H1 (cell line): Measurements from ENCODE around the gene TFRC. TPM values are rescaled to one million over a fixed set of nuclear protein-coding genes. Genes with fewer than 3 reads are reported as not detected.

ENCODE experiments used
- CTCF ChIA-PET: fragments of 300-600 bp; sonication (Branson Sonifier 250); formaldehyde crosslinking; loops from one replicate; lab custom pipeline; 2021; ENCODE audit not compliant: partially characterized antibody; lab: Charles Lee
- POLR2A ChIA-PET: fragments of 300-600 bp; sonication (Branson Sonifier 250); formaldehyde crosslinking; loops from one replicate; lab custom pipeline; 2021; ENCODE audit warnings: inconsistent platforms; ENCODE audit not compliant: partially characterized antibody; lab: Charles Lee
- DNase-seq, 2 experiments: peaks; one replicate each; pipeline versions ENCODE4 v3.0.0 to v3.0.0-alpha.2; 2010 to 2022; ENCODE audit warnings: low spot score in 2 of 2, low read depth in 1 of 2, mixed read lengths in 1 of 2
- FAIRE-seq: peaks from 2 replicates; lab custom pipeline; 2011; peaks lifted over from hg19 to GRCh38; lab: Jason Lieb, UNC
- H2AFZ ChIP-seq: 2 replicates; pipeline ENCODE4 v1.8.1; 2012; ENCODE audit warnings: low read length, inconsistent platforms
- H2AK5ac ChIP-seq: 2 replicates; pipeline ENCODE4 v1.6.1; 2013; ENCODE audit warnings: low read depth, low read length
- H2BK120ac ChIP-seq: replicated peaks from 2 replicates; pipeline ENCODE3; 2013; ENCODE audit warnings: low read depth, low read length, inconsistent platforms
- H2BK12ac ChIP-seq: 2 replicates; pipeline ENCODE4 v1.6.1; 2013; ENCODE audit warnings: low read depth, low read length
- H2BK15ac ChIP-seq: 2 replicates; pipeline ENCODE4 v1.6.1; 2013; ENCODE audit warnings: low read length
- H2BK20ac ChIP-seq: 2 replicates; pipeline ENCODE4 v1.6.1; 2013; ENCODE audit warnings: low read length
- H2BK5ac ChIP-seq: 2 replicates; pipeline ENCODE4 v1.6.1; 2013; ENCODE audit warnings: low read depth, low read length
- H3K14ac ChIP-seq: 2 replicates; pipeline ENCODE4 v1.6.1; 2013; ENCODE audit warnings: inconsistent platforms; ENCODE audit not compliant: insufficient read length
- H3K18ac ChIP-seq: 2 replicates; pipeline ENCODE4 v1.6.1; 2013; ENCODE audit warnings: low read length; ENCODE audit errors: extremely low read depth
- H3K23ac ChIP-seq: 2 replicates; pipeline ENCODE4 v1.6.1; 2013; ENCODE audit warnings: inconsistent platforms; ENCODE audit not compliant: insufficient read length
- H3K23me2 ChIP-seq: 2 replicates; pipeline ENCODE4 v1.6.1; 2013; ENCODE audit warnings: low read depth, low read length
- H3K27ac ChIP-seq: 2 replicates; pipeline ENCODE4 v1.6.1; 2011; ENCODE audit warnings: low read depth, low read length, inconsistent platforms
- H3K27me3 ChIP-seq, 4 experiments: replicated peaks in 1 of 4; 1 replicate in 1 of 4; 2 replicates in 3 of 4; pipeline versions ENCODE4 v1.6.1 to v1.8.1; 2011 to 2013; ENCODE audit warnings: low read length in 3 of 4, mild to moderate bottlenecking in 3 of 4, inconsistent platforms in 2 of 4, mixed read lengths in 2 of 4, moderate library complexity in 1 of 4; ENCODE audit not compliant: control insufficient read depth in 3 of 4, insufficient read depth in 3 of 4; ENCODE audit errors: extremely low read depth in 1 of 4
- H3K36me3 ChIP-seq, 4 experiments: 2 replicates each; pipeline versions ENCODE4 v1.6.1 to v1.8.1; 2011 to 2013; ENCODE audit warnings: mild to moderate bottlenecking in 4 of 4, low read length in 3 of 4, moderate library complexity in 2 of 4, control low read depth in 1 of 4, inconsistent platforms in 1 of 4; ENCODE audit not compliant: insufficient read depth in 4 of 4, control insufficient read depth in 2 of 4
- H3K4ac ChIP-seq: replicated peaks from 2 replicates; pipeline ENCODE3; 2013; ENCODE audit warnings: low read length, low read depth, mixed read lengths, inconsistent platforms; ENCODE audit not compliant: insufficient read length
- H3K4me1 ChIP-seq, 4 experiments: replicated peaks in 1 of 4; 1 replicate in 1 of 4; 2 replicates in 3 of 4; pipeline versions ENCODE4 v1.6.1 to v1.8.1; 2011 to 2013; ENCODE audit warnings: low read length in 3 of 4, inconsistent platforms in 2 of 4, mixed read lengths in 1 of 4; ENCODE audit not compliant: insufficient read depth in 4 of 4, control insufficient read depth in 3 of 4
- H3K4me2 ChIP-seq, 2 experiments: 2 replicates each; pipeline versions ENCODE4 v1.6.1 to v1.8.1; 2011 to 2013; ENCODE audit warnings: low read depth in 2 of 2, low read length in 2 of 2, control low read depth in 1 of 2, inconsistent platforms in 1 of 2, mild to moderate bottlenecking in 1 of 2; ENCODE audit not compliant: insufficient read depth in 1 of 2
- H3K4me3 ChIP-seq, 4 experiments: fragments of 200-600, 300-600 bp in 1 of 4; sonication (generic), shearing (Covaris generic), sonication (Bioruptor Twin) in 1 of 4; 2 replicates each; pipeline versions ENCODE4 v1.5.1 to v1.8.1; 2011 to 2016; ENCODE audit warnings: low read length in 4 of 4, low read depth in 3 of 4, control low read depth in 2 of 4, inconsistent platforms in 2 of 4, mild to moderate bottlenecking in 2 of 4, mixed read lengths in 1 of 4, moderate library complexity in 1 of 4; ENCODE audit not compliant: insufficient read depth in 2 of 4; ENCODE audit errors: extremely low read depth in 1 of 4
- H3K56ac ChIP-seq: replicated peaks from 2 replicates; pipeline ENCODE3; 2013; ENCODE audit warnings: low read depth, mild to moderate bottlenecking, mixed read lengths, low read length, inconsistent platforms; ENCODE audit not compliant: insufficient read length
- H3K79me1 ChIP-seq: 2 replicates; pipeline ENCODE4 v1.6.1; 2013; ENCODE audit warnings: low read depth, low read length, control low read depth
- H3K79me2 ChIP-seq, 2 experiments: 2 replicates each; pipeline versions ENCODE4 v1.6.1 to v1.8.1; 2012 to 2013; ENCODE audit warnings: low read length in 2 of 2, mild to moderate bottlenecking in 2 of 2, inconsistent platforms in 1 of 2; ENCODE audit not compliant: insufficient read depth in 2 of 2, control insufficient read depth in 1 of 2
- H3K9ac ChIP-seq, 4 experiments: replicated peaks in 1 of 4; 1 replicate in 1 of 4; 2 replicates in 3 of 4; pipeline versions ENCODE4 v1.6.1 to v1.8.1; 2011 to 2013; ENCODE audit warnings: low read depth in 3 of 4, low read length in 3 of 4, control low read depth in 2 of 4, mild to moderate bottlenecking in 2 of 4, moderate library complexity in 2 of 4, inconsistent platforms in 1 of 4; ENCODE audit errors: extremely low read depth in 1 of 4
- H3K9me3 ChIP-seq, 2 experiments: 2 replicates each; pipeline versions ENCODE4 v1.6.1 to v1.8.1; 2012 to 2013; ENCODE audit warnings: mild to moderate bottlenecking in 2 of 2, moderate library complexity in 2 of 2, control low read depth in 1 of 2, inconsistent platforms in 1 of 2, low read depth in 1 of 2, low read length in 1 of 2, mixed read lengths in 1 of 2; ENCODE audit not compliant: insufficient read depth in 2 of 2
- H4K20me1 ChIP-seq, 2 experiments: replicated peaks in 1 of 2; 2 replicates each; pipeline versions ENCODE3 to v1.8.1; 2011 to 2013; ENCODE audit warnings: inconsistent platforms in 2 of 2, low read length in 2 of 2, mild to moderate bottlenecking in 1 of 2; ENCODE audit not compliant: insufficient read depth in 2 of 2, control insufficient read depth in 1 of 2
- H4K5ac ChIP-seq: 2 replicates; pipeline ENCODE4 v1.6.1; 2013; ENCODE audit warnings: low read length, low read depth, mixed read lengths, inconsistent platforms; ENCODE audit not compliant: insufficient read length
- H4K8ac ChIP-seq: 2 replicates; pipeline ENCODE4 v1.8.0; 2013; ENCODE audit warnings: mild to moderate bottlenecking, moderate library complexity, low read length, inconsistent platforms; ENCODE audit not compliant: insufficient read depth; ENCODE audit errors: extremely low read depth
- H4K91ac ChIP-seq: replicated peaks from 2 replicates; pipeline ENCODE3; 2013; ENCODE audit warnings: low read length, mixed read lengths, inconsistent platforms; ENCODE audit not compliant: insufficient read length
- ASH2L ChIP-seq: fragments of 200-600, 300-600 bp; sonication (generic); IDR thresholded peaks from one replicate; pipeline ENCODE4 v1.7.1; 2017; ENCODE audit warnings: low read length
- CHD2 ChIP-seq: IDR thresholded peaks from 2 replicates; pipeline ENCODE4 v1.6.1; 2012; ENCODE audit warnings: low read length, improper control_type of control experiment
- SIN3A ChIP-seq, 2 experiments: IDR thresholded peaks in 1 of 2; conservative IDR thresholded peaks in 1 of 2; 2 replicates each; pipeline ENCODE4 v1.6.1; 2011 to 2012; ENCODE audit warnings: low read length in 2 of 2, improper control_type of control experiment in 1 of 2, low read depth in 1 of 2, mild to moderate bottlenecking in 1 of 2
- TCF12 ChIP-seq: IDR thresholded peaks from 2 replicates; pipeline ENCODE4 v1.6.1; 2011; ENCODE audit warnings: low read depth, mild to moderate bottlenecking, low read length
- WGBS, 2 experiments: shearing (Covaris generic) in 1 of 2; methylation state at CpG; one replicate each; pipeline versions ENCODE4 v1.1.6 to v1.1.7; 2013 to 2015; ENCODE audit warnings: low lambda C conversion rate in 2 of 2, mixed read lengths in 2 of 2, inconsistent platforms in 1 of 2, low coverage in 1 of 2, missing lambda C conversion rate in 1 of 2; ENCODE audit not compliant: insufficient replicate concordance in 2 of 2, insufficient coverage in 1 of 2, insufficient read length in 1 of 2; ENCODE audit errors: extremely low coverage in 1 of 2, missing lambda C conversion rate in 1 of 2; 5-methylcytosine and 5-hydroxymethylcytosine counted together
- polyA plus RNA-seq, 7 experiments: library from polyadenylated mRNA; depleted of rRNA in 3 of 7; stranded (reverse) in 5 of 7; unstranded in 2 of 7; fragments of >200 nt in 5 of 7; fragments of 200-250 nt in 2 of 7; gene quantifications; 1 replicate in 5 of 7; 2 replicates in 1 of 7; 4 replicates in 1 of 7; pipeline versions ENCODE4 v1.2.1 to v1.2.3, GENCODE V29; 2011 to 2013; ENCODE audit warnings: missing spikeins in 2 of 7, mixed read lengths in 2 of 7
- total RNA-seq: library from RNA; stranded (reverse); fragmentation: NEBNext Ultra II Directional; extraction: Animal tissue kit (Norgen Biotek cat#: 25700); gene quantifications from 2 replicates; pipeline ENCODE4 v1.2.1, GENCODE V29; 2021
- TF ChIP-seq, protein P1 (sequence below), 3 experiments: IDR thresholded peaks; 1 replicate in 2 of 3; 2 replicates in 1 of 3; pipeline versions ENCODE4 v1.5.1 to v1.6.1; 2011; ENCODE audit warnings: low read length in 3 of 3, mild to moderate bottlenecking in 3 of 3, inconsistent platforms in 2 of 3, low read depth in 1 of 3, moderate library complexity in 1 of 3; ENCODE audit not compliant: insufficient read depth in 1 of 3; ENCODE audit errors: control extremely low read depth in 1 of 3

Gene TFRC
- total and polyA plus RNA-seq, 2 of the 8 experiments (the other 6 are each of a cell fraction or from before 2014, with no cell fraction given): 67.3 to 161 TPM

DNA sequence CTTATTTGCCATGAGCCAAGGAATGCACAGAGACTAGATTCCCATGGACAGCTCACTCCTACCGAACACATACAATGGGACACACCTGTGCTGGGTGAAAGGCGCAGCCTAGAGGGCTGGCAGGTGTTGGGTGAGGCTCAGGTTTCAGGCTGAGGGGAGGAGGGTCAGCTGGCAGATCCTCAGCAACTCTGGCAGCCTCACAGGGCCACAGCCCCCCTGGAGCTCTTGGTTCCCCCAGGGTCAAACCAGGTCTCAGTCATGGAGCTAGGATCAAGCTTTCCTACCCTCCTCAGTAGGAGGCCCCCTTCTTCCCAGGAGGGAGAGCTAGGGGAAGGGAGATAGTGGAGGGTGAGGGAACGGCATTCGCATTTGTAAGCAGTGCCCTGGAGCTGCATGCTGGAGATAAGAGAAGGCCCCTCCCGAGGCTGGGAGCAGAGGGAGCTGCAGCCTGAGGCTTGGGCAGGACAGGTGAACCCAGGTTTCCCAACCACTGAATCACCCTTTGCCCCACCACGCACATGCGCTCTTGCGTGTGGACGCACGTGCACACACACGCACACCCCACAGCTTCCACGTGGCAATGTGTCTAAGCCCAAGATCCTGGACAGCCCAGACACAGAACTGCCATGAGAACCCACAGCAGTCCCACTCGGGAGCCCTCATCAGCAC, 26.3 kb upstream of the TFRC start:
- ChIA-PET POLR2A (interaction anchor here (0.9 to 1.1 kb wide), 3 partner anchors 11 to 27 kb away, joined by 3 to 5 read pairs (median 4); no protein-coding TSS in a partner anchor), CTCF (interaction anchor here (0.6 to 5.5 kb wide), 11 partner anchors 14 to 90 kb away, joined by 3 to 24 read pairs (median 4); no protein-coding TSS in a partner anchor)
- peak overlapping the region; percentile 14 to 55 for H3K4me2 ChIP-seq
- H2BK20ac ChIP-seq: peak overlapping the region; percentile 100
- H3K56ac ChIP-seq: no peak overlapping the region
- peak overlapping the region; percentile 48; the same call in 1 of the 2 replicates for H2AFZ ChIP-seq
- FAIRE-seq (no peak), DNase-seq (peak; percentile 39 to 64)
- H3K23me2 ChIP-seq: no peaks in the 10 kb centered on the region
- H3K27me3 ChIP-seq: no peaks in the 10 kb centered on the region
- no peak overlapping the region for H3K14ac ChIP-seq
- H4K5ac ChIP-seq: peak overlapping the region; percentile 93
- H3K23ac ChIP-seq: no peak overlapping the region
- peak overlapping the region; percentile 99 for H3K18ac ChIP-seq
- H3K4me1 ChIP-seq: peaks cover 0 to 10% (median 6%) of the 10 kb centered on the region in 4 experiments; a peak in 5 of 7 replicates
- no peaks in the 10 kb centered on the region for H3K79me2 ChIP-seq
- H4K8ac ChIP-seq: peak overlapping the region; percentile 57
- peak overlapping the region; percentile 99; the same call in 1 of the 2 replicates for H2BK12ac ChIP-seq
- H3K27ac ChIP-seq: no peak overlapping the region
- peak overlapping the region; percentile 97 for H2BK120ac ChIP-seq
- no peak overlapping the region for H3K9ac ChIP-seq
- no peaks in the 10 kb centered on the region for H3K9me3 ChIP-seq
- H4K91ac ChIP-seq: peak overlapping the region; percentile 99
- TF ChIP-seq TCF12: peak; percentile 87
- TF ChIP-seq, protein P1, sequence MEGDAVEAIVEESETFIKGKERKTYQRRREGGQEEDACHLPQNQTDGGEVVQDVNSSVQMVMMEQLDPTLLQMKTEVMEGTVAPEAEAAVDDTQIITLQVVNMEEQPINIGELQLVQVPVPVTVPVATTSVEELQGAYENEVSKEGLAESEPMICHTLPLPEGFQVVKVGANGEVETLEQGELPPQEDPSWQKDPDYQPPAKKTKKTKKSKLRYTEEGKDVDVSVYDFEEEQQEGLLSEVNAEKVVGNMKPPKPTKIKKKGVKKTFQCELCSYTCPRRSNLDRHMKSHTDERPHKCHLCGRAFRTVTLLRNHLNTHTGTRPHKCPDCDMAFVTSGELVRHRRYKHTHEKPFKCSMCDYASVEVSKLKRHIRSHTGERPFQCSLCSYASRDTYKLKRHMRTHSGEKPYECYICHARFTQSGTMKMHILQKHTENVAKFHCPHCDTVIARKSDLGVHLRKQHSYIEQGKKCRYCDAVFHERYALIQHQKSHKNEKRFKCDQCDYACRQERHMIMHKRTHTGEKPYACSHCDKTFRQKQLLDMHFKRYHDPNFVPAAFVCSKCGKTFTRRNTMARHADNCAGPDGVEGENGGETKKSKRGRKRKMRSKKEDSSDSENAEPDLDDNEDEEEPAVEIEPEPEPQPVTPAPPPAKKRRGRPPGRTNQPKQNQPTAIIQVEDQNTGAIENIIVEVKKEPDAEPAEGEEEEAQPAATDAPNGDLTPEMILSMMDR (IDR thresholded peaks at IDR 0.05; ENCODE audit: control extremely low read depth in 1 of 3, insufficient read depth in 1 of 3, low read depth in 1 of 3, low read length in 3 of 3): peak in 1 of 3 experiments; percentile 0; a peak in 1 of 4 replicates
- TF ChIP-seq ASH2L: peak; percentile 35
- no peak for TF ChIP-seq CHD2
- TF ChIP-seq SIN3A (conservative IDR thresholded peaks at IDR 0.05 in 1 of 2, IDR thresholded peaks at IDR 0.05 in 1 of 2; ENCODE audit: low read depth in 1 of 2, low read length in 2 of 2): 0 out of 4 replicates have a peak, but pooled peaks of 1 of the 2 experiments have one; percentile 32
- no peaks in the 10 kb centered on the region for H3K79me1 ChIP-seq
- peak overlapping the region; percentile 99 for H3K4ac ChIP-seq
- H2BK5ac ChIP-seq: peak overlapping the region; percentile 92
- no peak overlapping the region for H3K4me3 ChIP-seq
- 62% methylated on average over 13 of the region's 13 CpGs; no CpG with 5 or more reads in 1 of the 2 experiments for WGBS, 2 experiments
- H4K20me1 ChIP-seq: no peaks in the 10 kb centered on the region
- H2AK5ac ChIP-seq: peak overlapping the region; percentile 83
- H2BK15ac ChIP-seq: peak overlapping the region; percentile 100; the same call in 1 of the 2 replicates
- H3K36me3 ChIP-seq: no peaks in the 10 kb centered on the region
